HEK293T (cell line): ENCODE results near the gene CACNA1C.

ENCODE experiments used
- CTCF ChIA-PET: fragments of 350-600 bp; formaldehyde crosslinking; extraction: SDS; loops from one replicate; lab custom pipeline; 2021; ENCODE audit warnings: antibody characterized with exemption, inconsistent platforms; lab: Yijun Ruan, JAX
- POLR2A ChIA-PET: fragments of 350-600 bp; formaldehyde crosslinking; extraction: SDS; loops from one replicate; lab custom pipeline; 2020; ENCODE audit warnings: antibody characterized with exemption, inconsistent platforms; lab: Yijun Ruan, JAX
- DNase-seq: peaks from one replicate; pipeline ENCODE4 v3.0.0; 2012; ENCODE audit warnings: mixed read lengths; ENCODE audit errors: extremely low spot score
- ARNT ChIP-seq: fragments of 450-650 bp; IDR thresholded peaks from 2 replicates; pipeline ENCODE4 v1.6.1; 2017; ENCODE audit warnings: mild to moderate bottlenecking
- BHLHE40 ChIP-seq: fragments of 450-650 bp; IDR thresholded peaks from 2 replicates; pipeline ENCODE4 v1.6.1; 2016; ENCODE audit warnings: mild to moderate bottlenecking, moderate library complexity, borderline replicate concordance
- CTBP1 ChIP-seq: fragments of 450-650 bp; IDR thresholded peaks from 2 replicates; pipeline ENCODE4 v1.6.1; 2016; ENCODE audit warnings: borderline replicate concordance
- ELF4 ChIP-seq: fragments of 450-650 bp; IDR thresholded peaks from 2 replicates; pipeline ENCODE4 v1.6.1; 2017; ENCODE audit warnings: antibody characterized with exemption
- FOXA1 ChIP-seq: fragments of 450-650 bp; IDR thresholded peaks from 2 replicates; pipeline ENCODE4 v1.6.1; 2016; ENCODE audit warnings: mild to moderate bottlenecking
- FOXK2 ChIP-seq: fragments of 450-650 bp; IDR thresholded peaks from 2 replicates; pipeline ENCODE4 v1.6.1; 2016; ENCODE audit warnings: mild to moderate bottlenecking
- FOXM1 ChIP-seq: fragments of 450-650 bp; IDR thresholded peaks from 2 replicates; pipeline ENCODE4 v1.6.1; 2017; ENCODE audit warnings: mild to moderate bottlenecking, borderline replicate concordance
- HDGF ChIP-seq: fragments of 450-650 bp; IDR thresholded peaks from 2 replicates; pipeline ENCODE4 v1.6.1; 2017; ENCODE audit warnings: antibody characterized with exemption, borderline replicate concordance
- L3MBTL2 ChIP-seq: fragments of 450-650 bp; conservative IDR thresholded peaks from 2 replicates; pipeline ENCODE4 v1.6.1; 2016; ENCODE audit warnings: mild to moderate bottlenecking
- LEF1 ChIP-seq: fragments of 450-650 bp; IDR thresholded peaks from 2 replicates; pipeline ENCODE4 v1.6.1; 2017; ENCODE audit warnings: mild to moderate bottlenecking, borderline replicate concordance
- NFRKB ChIP-seq: fragments of 450-650 bp; IDR thresholded peaks from 2 replicates; pipeline ENCODE4 v1.6.1; 2016; ENCODE audit warnings: mild to moderate bottlenecking, moderate library complexity
- PKNOX1 ChIP-seq: fragments of 450-650 bp; IDR thresholded peaks from 2 replicates; pipeline ENCODE4 v1.6.1; 2016
- SP1 ChIP-seq: fragments of 450-650 bp; IDR thresholded peaks from 2 replicates; pipeline ENCODE4 v1.6.1; 2017
- SUZ12 ChIP-seq: fragments of 450-650 bp; IDR thresholded peaks from 2 replicates; pipeline ENCODE4 v1.6.1; 2016; ENCODE audit warnings: mild to moderate bottlenecking
- TARDBP ChIP-seq: fragments of 450-650 bp; IDR thresholded peaks from 2 replicates; pipeline ENCODE4 v1.6.1; 2016
- ZNF384 ChIP-seq: fragments of 450-650 bp; IDR thresholded peaks from 2 replicates; pipeline ENCODE4 v1.6.1; 2016

CACNA1C gene

GRCh38 chr12:2229661-2230539 lies 177.1 kb downstream of the CACNA1C start:
- POLR2A ChIA-PET: no interaction called here
- CTCF ChIA-PET: no interaction called here
- no peak for DNase-seq
- TF ChIP-seq BHLHE40 (no peak), SUZ12 (no peak)

GRCh38 chr12:2231011-2231595 lies 178.3 kb downstream of the CACNA1C start:
- ChIA-PET CTCF (no interaction called here), POLR2A (no interaction called here)
- no peak for DNase-seq
- TF ChIP-seq BHLHE40: no peak
- no peak for TF ChIP-seq ZNF384
- no peak for TF ChIP-seq ARNT
- TF ChIP-seq PKNOX1: no peak
- TF ChIP-seq FOXM1: no peak
- no peak for TF ChIP-seq NFRKB
- TF ChIP-seq LEF1: no peak
- no peak for TF ChIP-seq CTBP1
- TF ChIP-seq FOXA1: no peak
- no peak for TF ChIP-seq HDGF
- no peak for TF ChIP-seq TARDBP
- no peak for TF ChIP-seq SP1
- no peak for TF ChIP-seq FOXK2
- TF ChIP-seq L3MBTL2: no peak
- no peak for TF ChIP-seq SUZ12
- no peak for TF ChIP-seq ELF4

GRCh38 chr12:2231956-2232355 lies 179.2 kb downstream of the CACNA1C start:
- ChIA-PET POLR2A (no interaction called here), CTCF (no interaction called here)
- no peak for DNase-seq
- TF ChIP-seq L3MBTL2 (no peak), CTBP1 (no peak), ZNF384 (no peak), SP1 (no peak), FOXA1 (no peak), PKNOX1 (no peak), BHLHE40 (no peak), FOXM1 (no peak), LEF1 (no peak), ELF4 (no peak), FOXK2 (no peak), ARNT (no peak), HDGF (no peak), NFRKB (no peak), SUZ12 (no peak), TARDBP (no peak)

- TF ChIP-seq LEF1: no peak
- TF ChIP-seq PKNOX1: no peak
- TF ChIP-seq FOXM1: no peak
- TF ChIP-seq ELF4: no peak
- TF ChIP-seq SUZ12: no peak
- no peak for TF ChIP-seq FOXA1
- TF ChIP-seq CTBP1: no peak
- no peak for TF ChIP-seq L3MBTL2
- TF ChIP-seq ZNF384: no peak
- no peak for TF ChIP-seq BHLHE40
- no peak for TF ChIP-seq NFRKB
- ChIA-PET POLR2A (no interaction called here), CTCF (interaction anchor here (0.9 kb wide), 1 partner anchor 18 kb away, joined by 3 read pairs; no protein-coding TSS in a partner anchor)
- no peak for DNase-seq
Measured at GRCh38 chr12:2233034-2233433, 180.2 kb downstream of the CACNA1C start.

GRCh38 chr12:2234091-2234490 lies 181.3 kb downstream of the CACNA1C start:
- POLR2A ChIA-PET: interaction anchor here (1.1 kb wide), 1 partner anchor 9 kb away, joined by 3 read pairs; no protein-coding TSS in a partner anchor
- CTCF ChIA-PET: no interaction called here

More at GRCh38 chr12:2234091-2234490, 181.3 kb downstream of the CACNA1C start:
- DNase-seq: no peak
- TF ChIP-seq ARNT: no peak
- TF ChIP-seq ELF4: no peak
- no peak for TF ChIP-seq BHLHE40
- no peak for TF ChIP-seq SUZ12
- no peak for TF ChIP-seq SP1
- no peak for TF ChIP-seq FOXA1
- TF ChIP-seq FOXM1: no peak
- TF ChIP-seq LEF1: no peak
- no peak for TF ChIP-seq ZNF384
- no peak for TF ChIP-seq HDGF
- no peak for TF ChIP-seq CTBP1
